Lung (tissue), 12 donors: ENCODE data around the gene WBP4. TPM values are rescaled to one million over a fixed set of nuclear protein-coding genes. Genes with fewer than 3 reads are reported as not detected.
"Not testable (repeated sequence)": the region's sequence is repeated elsewhere in the genome, so short reads cannot be mapped to it uniquely, and the experiment has no call there.

Experiments used
- ATAC-seq: fragments of 200-7000 bp; cut with Tn5 transposase; one replicate; pipeline ENCODE4 v1.9.1; 2020; ENCODE audit warnings: moderate number of reproducible peaks; ENCODE audit not compliant: insufficient read depth, low FRiP score
- DNase-seq, 3 donors: peaks; one replicate each; pipeline ENCODE4 v3.0.0-alpha.2; 2013 to 2017
- H3K27ac ChIP-seq, 2 donors: one replicate each; pipeline ENCODE4 v1.5.1; 2013; ENCODE audit warnings: mild to moderate bottlenecking in 2 of 2, moderate library complexity in 2 of 2, control low read depth in 1 of 2, inconsistent platforms in 1 of 2, low read depth in 1 of 2, low read length in 1 of 2
- H3K27me3 ChIP-seq, 3 donors: one replicate each; pipeline ENCODE4 v1.5.1; 2013; ENCODE audit warnings: low read length in 2 of 3; ENCODE audit not compliant: control insufficient read depth in 3 of 3, insufficient read depth in 3 of 3
- H3K36me3 ChIP-seq, 4 donors: one replicate each; pipeline ENCODE4 v1.5.1; 2013; ENCODE audit warnings: low read length in 4 of 4, mild to moderate bottlenecking in 1 of 4, moderate library complexity in 1 of 4; ENCODE audit not compliant: control insufficient read depth in 4 of 4, insufficient read depth in 4 of 4
- H3K4me1 ChIP-seq, 5 donors: one replicate each; pipeline ENCODE4 v1.5.1; 2013; ENCODE audit warnings: low read length in 5 of 5, mild to moderate bottlenecking in 2 of 5, moderate library complexity in 1 of 5; ENCODE audit not compliant: control insufficient read depth in 5 of 5, insufficient read depth in 5 of 5
- H3K4me3 ChIP-seq: one replicate; pipeline ENCODE4 v1.5.1; 2013; ENCODE audit warnings: mild to moderate bottlenecking, control low read depth, moderate library complexity
- H3K9ac ChIP-seq, 2 donors: one replicate each; pipeline ENCODE4 v1.5.1; 2013; ENCODE audit warnings: low read length in 2 of 2, control low read depth in 1 of 2; ENCODE audit not compliant: insufficient read depth in 1 of 2
- H3K9me3 ChIP-seq, 4 donors: one replicate each; pipeline ENCODE4 v1.5.1; 2013; ENCODE audit warnings: low read length in 3 of 4, mild to moderate bottlenecking in 1 of 4, moderate library complexity in 1 of 4; ENCODE audit not compliant: control insufficient read depth in 4 of 4, insufficient read depth in 3 of 4
- WGBS, 2 donors: extraction: QIAGEN DNeasy Blood & Tissue Kit; methylation state at CpG; one replicate each; pipeline ENCODE4 v1.1.7; 2013; 5-methylcytosine and 5-hydroxymethylcytosine counted together
- polyA plus RNA-seq, 2 donors: library from polyadenylated mRNA; stranded (reverse); fragments of 200-250 nt; gene quantifications; one replicate each; pipeline ENCODE4 v1.2.1, GENCODE V29; 2013
- total RNA-seq, 2 donors: library from RNA; depleted of rRNA in 1 of 2; stranded (reverse); fragments of >200 nt in 1 of 2; gene quantifications; one replicate each; pipeline ENCODE4 v1.2.1, GENCODE V29; 2014 to 2021
- TF ChIP-seq, protein P1 (sequence below): IDR thresholded peaks from 2 replicates; pipeline ENCODE4 v1.5.1; 2012; ENCODE audit warnings: mild to moderate bottlenecking; ENCODE audit errors: control extremely low read depth, extremely low read depth
- donor health status: control.
- donor health status: control.
- donor health status: Bipolar disorder and iron deficiency.
- donor health status: healthy.
- donor health status: DM: yes; HTN: yes; CAD: no.

Gene WBP4
- total and polyA plus RNA-seq, 4 donors, result 7.9 to 12.4 (median 9.4) TPM

DNA sequence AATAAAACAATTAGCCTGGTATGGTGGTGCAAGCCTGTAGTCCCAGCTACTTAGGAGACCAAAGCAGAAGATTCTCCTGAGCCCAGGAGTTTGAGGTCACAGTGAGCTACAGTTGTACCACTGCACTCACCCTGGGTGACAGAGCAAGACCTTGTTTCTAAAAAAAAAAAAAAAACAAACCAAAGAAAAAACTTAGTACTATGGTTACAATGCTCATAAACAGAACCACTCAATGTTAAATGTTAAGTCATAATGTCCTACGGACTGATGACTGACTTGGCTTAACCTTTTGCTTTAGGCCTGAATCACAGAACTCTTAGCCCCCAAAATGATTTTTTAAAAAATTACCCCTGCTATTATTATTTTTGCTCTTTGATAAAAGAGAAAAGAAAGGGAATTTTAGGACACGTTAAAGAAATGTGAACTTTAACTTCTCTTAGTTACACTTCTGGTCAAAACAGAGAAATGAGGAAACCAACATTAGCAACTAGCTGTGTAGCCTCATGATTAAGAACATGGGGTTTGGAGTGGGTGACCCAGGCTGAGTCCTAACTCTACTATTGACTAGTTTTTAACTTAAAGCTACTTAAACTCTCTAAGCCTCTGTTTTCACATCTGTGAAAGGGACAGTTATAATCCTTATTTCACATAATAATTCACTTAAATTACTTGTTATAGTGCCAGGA, 28.5 kb upstream of the WBP4 start:
- TF ChIP-seq, protein P1, sequence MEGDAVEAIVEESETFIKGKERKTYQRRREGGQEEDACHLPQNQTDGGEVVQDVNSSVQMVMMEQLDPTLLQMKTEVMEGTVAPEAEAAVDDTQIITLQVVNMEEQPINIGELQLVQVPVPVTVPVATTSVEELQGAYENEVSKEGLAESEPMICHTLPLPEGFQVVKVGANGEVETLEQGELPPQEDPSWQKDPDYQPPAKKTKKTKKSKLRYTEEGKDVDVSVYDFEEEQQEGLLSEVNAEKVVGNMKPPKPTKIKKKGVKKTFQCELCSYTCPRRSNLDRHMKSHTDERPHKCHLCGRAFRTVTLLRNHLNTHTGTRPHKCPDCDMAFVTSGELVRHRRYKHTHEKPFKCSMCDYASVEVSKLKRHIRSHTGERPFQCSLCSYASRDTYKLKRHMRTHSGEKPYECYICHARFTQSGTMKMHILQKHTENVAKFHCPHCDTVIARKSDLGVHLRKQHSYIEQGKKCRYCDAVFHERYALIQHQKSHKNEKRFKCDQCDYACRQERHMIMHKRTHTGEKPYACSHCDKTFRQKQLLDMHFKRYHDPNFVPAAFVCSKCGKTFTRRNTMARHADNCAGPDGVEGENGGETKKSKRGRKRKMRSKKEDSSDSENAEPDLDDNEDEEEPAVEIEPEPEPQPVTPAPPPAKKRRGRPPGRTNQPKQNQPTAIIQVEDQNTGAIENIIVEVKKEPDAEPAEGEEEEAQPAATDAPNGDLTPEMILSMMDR, result no peak
- 29 to 70% methylated on average over 2 of the region's 2 CpGs for WGBS, 2 donors
- H3K4me1 ChIP-seq, result peaks cover 0 to 32% (median 0%) of the 10 kb centered on the region in 5 donors
- H3K4me3 ChIP-seq, result no peak overlapping the region
- H3K27ac ChIP-seq, result no peak overlapping the region
- no peaks in the 10 kb centered on the region for H3K36me3 ChIP-seq
- no peak overlapping the region for H3K9ac ChIP-seq
- H3K9me3 ChIP-seq, result no peaks in the 10 kb centered on the region
- DNase-seq, result no peak
- H3K27me3 ChIP-seq, result no peaks in the 10 kb centered on the region
- no peak for ATAC-seq

DNA sequence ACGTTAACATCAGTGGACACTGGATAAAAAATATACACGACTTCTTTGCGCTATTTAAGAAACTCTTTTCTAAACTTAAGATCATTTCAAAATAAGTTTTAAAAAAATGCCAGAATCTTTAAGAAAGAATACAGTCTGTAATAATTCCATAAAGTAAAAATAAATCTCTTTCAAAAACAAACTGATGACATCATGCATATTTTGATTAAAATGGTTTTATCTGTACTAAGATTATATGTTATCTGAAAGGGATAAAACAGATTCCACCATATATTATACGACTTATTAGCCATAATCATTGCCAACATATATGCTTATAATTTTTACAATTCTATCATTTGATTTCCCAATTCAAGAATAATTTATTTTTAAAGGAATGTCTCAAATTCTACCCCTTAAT, 26.9 kb upstream of the WBP4 start:
- Histone ChIP-seq H3K9me3 (no peaks in the 10 kb centered on the region), H3K36me3 (no peaks in the 10 kb centered on the region), H3K27ac (no peak overlapping the region), H3K4me1 (peaks cover 0 to 26% (median 0%) of the 10 kb centered on the region in 5 donors), H3K4me3 (no peak overlapping the region), H3K9ac (no peak overlapping the region), H3K27me3 (no peaks in the 10 kb centered on the region)
- ATAC-seq, result no peak
- 88 to 95% methylated on average over 4 of the region's 4 CpGs for WGBS, 2 donors
- no peak for DNase-seq
- TF ChIP-seq, protein P1, result no peak

DNA sequence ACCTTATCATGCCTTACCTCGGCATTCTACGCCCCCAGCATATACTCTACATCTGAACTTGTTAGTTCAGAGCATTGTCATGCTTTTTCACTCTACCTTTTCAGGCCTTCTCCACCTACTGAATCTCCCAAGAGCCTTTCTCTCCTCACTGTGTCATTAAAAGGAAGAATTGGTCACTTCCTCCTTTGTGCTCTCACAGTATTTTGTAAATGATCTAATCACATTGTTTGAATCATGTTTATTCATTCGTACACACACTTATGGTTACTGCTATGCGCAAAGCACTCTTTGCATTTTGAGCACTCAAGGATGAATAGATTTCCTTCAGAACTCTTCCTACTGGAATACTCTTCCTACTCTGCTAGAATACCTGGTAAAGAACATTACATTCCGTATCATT, 26.4 kb upstream of the WBP4 start:
- Histone ChIP-seq H3K9ac (no peak overlapping the region), H3K27me3 (no peaks in the 10 kb centered on the region), H3K27ac (no peak overlapping the region), H3K9me3 (no peaks in the 10 kb centered on the region), H3K4me3 (no peak overlapping the region), H3K4me1 (peaks cover 0 to 23% (median 0%) of the 10 kb centered on the region in 5 donors), H3K36me3 (no peaks in the 10 kb centered on the region)
- DNase-seq (no peak), ATAC-seq (no peak)
- WGBS, 2 donors, result 72 to 83% methylated on average over 5 of the region's 5 CpGs
- TF ChIP-seq, protein P1, result no peak

DNA sequence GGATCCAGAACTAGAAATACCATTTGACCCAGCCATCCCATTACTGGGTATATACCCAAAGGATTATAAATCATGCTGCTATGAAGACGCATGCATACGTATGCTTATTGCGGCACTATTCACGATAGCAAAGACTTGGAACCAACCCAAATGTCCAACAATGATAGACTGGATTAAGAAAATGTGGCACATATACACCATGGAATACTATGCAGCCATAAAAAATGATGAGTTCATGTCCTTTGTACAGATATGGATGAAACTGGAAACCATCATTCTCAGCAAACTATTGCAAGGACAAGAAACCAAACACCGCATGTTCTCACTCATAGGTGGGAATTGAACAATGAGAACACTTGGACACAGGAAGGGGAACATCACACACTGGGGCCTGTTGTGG, 24.8 kb upstream of the WBP4 start:
- WGBS, 2 donors, result 95 to 97% methylated on average over 5 of the region's 5 CpGs
- peaks cover 0 to 23% (median 0%) of the 10 kb centered on the region in 5 donors for H3K4me1 ChIP-seq

More for the DNA sequence above, 24.8 kb upstream of the WBP4 start:
- H3K27me3 ChIP-seq, ATAC-seq, H3K36me3 ChIP-seq, H3K9me3 ChIP-seq, H3K27ac ChIP-seq, H3K4me3 ChIP-seq, DNase-seq, H3K9ac ChIP-seq: not testable (repeated sequence)
